Effector CD4-positive, alpha-beta T cell (primary cell): ENCODE data around the gene ADSS2.

ENCODE experiments used
- DNase-seq: peaks from one replicate; pipeline ENCODE4 v3.0.0-alpha.2; 2020

ADSS2 gene

DNA sequence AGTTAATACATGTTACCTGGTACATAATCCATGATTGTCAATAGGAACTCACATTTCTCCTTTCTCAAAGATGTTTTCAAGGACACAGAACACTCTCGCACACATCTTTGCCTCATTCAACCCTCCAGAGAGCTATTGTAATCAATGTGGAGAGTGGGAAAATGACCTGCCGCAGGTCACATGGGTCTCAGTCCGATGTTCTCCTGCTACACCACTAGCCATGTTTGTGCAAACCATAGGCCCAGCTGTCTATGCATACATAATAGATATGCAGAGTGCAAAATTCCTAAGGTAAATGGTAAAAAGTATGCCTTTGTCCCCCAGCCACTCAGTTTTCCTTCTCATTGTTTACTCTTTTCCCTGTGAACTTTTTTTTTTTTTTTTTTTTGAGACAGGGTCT, 89.2 kb downstream of the ADSS2 start:
- no peak for DNase-seq

DNA sequence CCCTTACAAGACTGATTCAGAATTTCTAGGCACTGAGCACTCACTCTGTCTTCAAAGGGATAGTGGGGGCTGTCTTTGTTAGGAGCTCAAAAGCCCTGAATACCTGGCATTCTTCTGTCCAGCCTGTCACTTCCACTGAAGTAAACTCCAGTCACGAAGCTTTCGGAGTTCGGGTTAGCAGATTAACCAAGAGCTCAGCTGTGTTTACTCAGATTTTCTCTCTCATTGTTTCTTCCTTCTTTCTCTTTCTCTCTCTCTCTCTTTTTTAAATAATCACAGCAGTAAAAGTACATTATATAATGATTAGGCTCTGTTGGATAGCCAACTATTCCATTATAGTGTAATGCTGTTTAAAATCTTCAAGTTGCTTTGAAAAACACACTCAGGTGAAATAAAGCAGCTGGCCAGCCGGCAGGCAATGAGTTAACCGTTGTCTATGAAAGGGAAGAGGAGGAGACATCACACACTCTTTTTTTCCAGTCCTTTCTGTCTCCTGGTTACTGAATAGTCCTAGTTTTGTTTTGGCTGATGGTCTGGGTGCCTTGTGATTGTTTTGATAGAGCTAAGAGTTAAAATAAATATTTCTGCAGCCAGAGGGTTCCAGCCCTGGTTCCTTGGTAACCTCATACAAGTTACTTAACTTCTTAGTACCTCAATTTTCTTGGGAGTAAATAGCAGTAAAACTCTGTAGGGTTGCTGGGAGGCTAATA, 89.8 kb downstream of the ADSS2 start:
- no peak for DNase-seq
